ENCODE results near the gene STIM1.

STIM1 gene

DNA sequence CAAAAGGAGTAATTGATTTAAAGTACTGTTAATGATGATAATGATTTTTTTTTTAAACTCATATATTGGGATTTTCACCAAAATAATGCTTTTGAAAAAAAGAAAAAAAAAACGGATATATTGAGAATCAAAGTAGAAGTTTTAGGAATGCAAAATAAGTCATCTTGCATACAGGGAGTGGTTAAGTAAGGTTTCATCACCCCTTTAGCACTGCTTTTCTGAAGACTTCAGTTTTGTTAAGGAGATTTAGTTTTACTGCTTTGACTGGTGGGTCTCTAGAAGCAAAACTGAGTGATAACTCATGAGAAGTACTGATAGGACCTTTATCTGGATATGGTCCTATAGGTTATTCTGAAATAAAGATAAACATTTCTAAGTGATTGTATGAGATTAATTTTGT, 283.0 kb downstream of the STIM1 start:
- no peak for DNase-seq

DNA sequence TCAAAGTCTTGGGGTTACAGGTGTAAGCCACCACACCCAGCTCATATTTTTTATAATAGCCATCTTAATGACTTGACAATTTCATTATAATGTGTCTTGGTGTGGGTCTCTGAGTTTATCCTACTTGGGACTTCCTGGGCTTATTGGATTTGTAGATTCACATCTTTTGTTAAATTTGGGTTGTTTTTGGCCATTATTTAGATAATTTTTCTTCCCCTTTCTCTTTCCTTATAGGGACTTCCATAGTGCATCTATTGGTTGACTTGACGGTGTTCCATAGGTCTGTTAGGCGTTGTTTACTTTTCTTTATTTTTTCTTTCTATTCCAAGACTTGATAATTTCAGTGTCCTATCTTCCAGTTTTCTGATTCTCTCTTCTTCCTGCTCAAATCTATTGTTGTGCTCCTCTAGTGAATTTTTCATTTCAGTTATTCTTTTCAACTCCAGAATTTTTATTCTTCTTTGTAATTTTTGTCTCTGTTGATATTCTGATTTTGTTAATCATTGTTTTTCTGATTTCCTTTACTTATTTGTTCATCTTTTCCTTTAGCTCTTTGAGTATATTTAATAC, 284.7 kb downstream of the STIM1 start:
- DNase-seq, result no peak

All from activated gamma-delta T cell treated with Interleukin-2 at 50 U/mL for 16 hours (primary cell).